WERI-Rb-1 (cell line): Measurements from ENCODE around the gene COL15A1.

Experiments
- DNase-seq: peaks from one replicate; pipeline ENCODE4 v3.0.0-alpha.2; 2020
- H3K27ac ChIP-seq: fragments of 250-450 bp; sonication (Bioruptor Pico); 2 replicates; pipeline ENCODE4 v1.5.1; 2020; ENCODE audit warnings: mild to moderate bottlenecking, moderate library complexity
- H3K27me3 ChIP-seq: fragments of 250-450 bp; sonication (Bioruptor Pico); 2 replicates; pipeline ENCODE4 v1.5.1; 2021; ENCODE audit warnings: mild to moderate bottlenecking, low read depth, moderate library complexity; ENCODE audit not compliant: insufficient read depth, severe bottlenecking
- H3K36me3 ChIP-seq: fragments of 250-450 bp; sonication (Bioruptor Pico); 2 replicates; pipeline ENCODE4 v1.5.1; 2020; ENCODE audit warnings: mild to moderate bottlenecking, moderate library complexity
- H3K4me3 ChIP-seq: 2 replicates; pipeline ENCODE4 v1.5.1; 2011; ENCODE audit warnings: low read depth, mild to moderate bottlenecking, control low read depth, low read length
- H3K9me3 ChIP-seq: fragments of 250-450 bp; sonication (Bioruptor Pico); 2 replicates; pipeline ENCODE4 v1.5.1; 2021; ENCODE audit warnings: mild to moderate bottlenecking, moderate library complexity; ENCODE audit not compliant: severe bottlenecking
- TF ChIP-seq, protein P1 (sequence below): IDR thresholded peaks from 2 replicates; pipeline ENCODE4 v1.5.1; 2011; ENCODE audit warnings: low read depth, mild to moderate bottlenecking, control low read depth, inconsistent platforms, low read length

Gene COL15A1

DNA sequence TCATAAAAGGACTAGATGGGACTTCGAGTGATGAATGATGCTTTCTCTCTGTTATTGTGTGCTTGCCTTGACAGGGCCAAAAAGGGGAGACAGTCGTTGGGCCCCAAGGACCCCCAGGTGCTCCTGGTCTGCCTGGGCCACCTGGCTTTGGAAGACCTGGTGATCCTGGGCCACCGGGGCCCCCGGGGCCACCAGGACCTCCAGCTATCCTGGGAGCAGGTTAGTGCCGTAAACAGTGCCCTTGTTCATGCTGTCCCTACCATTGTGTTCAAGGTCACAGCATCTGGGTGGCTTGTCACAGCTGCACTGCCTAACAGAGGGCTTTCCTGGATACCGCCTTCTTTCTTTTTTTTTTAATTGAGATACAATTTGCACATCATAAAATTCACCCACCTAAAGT, 112.5 kb downstream of the COL15A1 start:
- Histone ChIP-seq H3K27me3 (no peaks in the 10 kb centered on the region), H3K36me3 (no peaks in the 10 kb centered on the region), H3K4me3 (no peak overlapping the region), H3K9me3 (no peaks in the 10 kb centered on the region), H3K27ac (no peak overlapping the region)
- no peak for DNase-seq
- TF ChIP-seq, protein P1, sequence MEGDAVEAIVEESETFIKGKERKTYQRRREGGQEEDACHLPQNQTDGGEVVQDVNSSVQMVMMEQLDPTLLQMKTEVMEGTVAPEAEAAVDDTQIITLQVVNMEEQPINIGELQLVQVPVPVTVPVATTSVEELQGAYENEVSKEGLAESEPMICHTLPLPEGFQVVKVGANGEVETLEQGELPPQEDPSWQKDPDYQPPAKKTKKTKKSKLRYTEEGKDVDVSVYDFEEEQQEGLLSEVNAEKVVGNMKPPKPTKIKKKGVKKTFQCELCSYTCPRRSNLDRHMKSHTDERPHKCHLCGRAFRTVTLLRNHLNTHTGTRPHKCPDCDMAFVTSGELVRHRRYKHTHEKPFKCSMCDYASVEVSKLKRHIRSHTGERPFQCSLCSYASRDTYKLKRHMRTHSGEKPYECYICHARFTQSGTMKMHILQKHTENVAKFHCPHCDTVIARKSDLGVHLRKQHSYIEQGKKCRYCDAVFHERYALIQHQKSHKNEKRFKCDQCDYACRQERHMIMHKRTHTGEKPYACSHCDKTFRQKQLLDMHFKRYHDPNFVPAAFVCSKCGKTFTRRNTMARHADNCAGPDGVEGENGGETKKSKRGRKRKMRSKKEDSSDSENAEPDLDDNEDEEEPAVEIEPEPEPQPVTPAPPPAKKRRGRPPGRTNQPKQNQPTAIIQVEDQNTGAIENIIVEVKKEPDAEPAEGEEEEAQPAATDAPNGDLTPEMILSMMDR, result no peak

DNA sequence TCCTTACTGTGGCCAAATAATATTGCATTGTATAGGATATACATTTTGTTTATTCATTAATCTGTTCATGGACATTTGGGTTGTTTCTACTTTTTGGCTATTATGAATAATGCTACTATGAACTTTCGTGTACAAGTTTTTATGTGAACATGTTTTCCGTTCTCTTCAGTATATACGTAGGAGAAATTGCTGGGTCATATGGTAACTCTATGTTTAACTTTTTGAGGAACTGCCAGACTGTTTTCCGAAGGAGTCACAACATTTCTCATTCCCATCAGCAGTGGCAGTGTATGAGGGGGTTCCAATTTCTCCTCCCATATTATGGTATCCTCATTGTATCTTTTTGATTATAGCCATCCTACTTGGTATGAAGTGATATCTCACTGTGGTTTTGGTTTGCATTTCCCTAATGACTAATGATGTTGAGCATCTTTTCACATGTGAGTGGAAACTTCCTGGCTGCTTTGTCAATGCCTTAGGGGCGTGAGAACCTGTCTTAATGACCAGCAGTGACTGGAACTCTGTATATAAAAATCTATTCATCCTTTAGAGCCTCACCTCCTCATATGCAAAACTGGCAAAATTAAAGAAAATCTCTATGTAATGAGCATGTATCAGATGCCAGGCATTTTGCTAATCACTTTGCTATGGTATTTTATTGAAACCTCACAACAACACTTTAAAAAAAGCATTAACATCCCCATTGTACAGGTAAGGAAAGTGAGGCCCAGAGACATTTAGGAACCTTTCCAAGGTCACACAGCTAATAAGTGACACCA, 113.4 kb downstream of the COL15A1 start:
- H3K27ac ChIP-seq, result no peak overlapping the region
- TF ChIP-seq, protein P1, result no peak
- H3K9me3 ChIP-seq, result no peaks in the 10 kb centered on the region
- H3K36me3 ChIP-seq, result no peaks in the 10 kb centered on the region
- no peaks in the 10 kb centered on the region for H3K27me3 ChIP-seq
- H3K4me3 ChIP-seq, result no peak overlapping the region
- no peak for DNase-seq

DNA sequence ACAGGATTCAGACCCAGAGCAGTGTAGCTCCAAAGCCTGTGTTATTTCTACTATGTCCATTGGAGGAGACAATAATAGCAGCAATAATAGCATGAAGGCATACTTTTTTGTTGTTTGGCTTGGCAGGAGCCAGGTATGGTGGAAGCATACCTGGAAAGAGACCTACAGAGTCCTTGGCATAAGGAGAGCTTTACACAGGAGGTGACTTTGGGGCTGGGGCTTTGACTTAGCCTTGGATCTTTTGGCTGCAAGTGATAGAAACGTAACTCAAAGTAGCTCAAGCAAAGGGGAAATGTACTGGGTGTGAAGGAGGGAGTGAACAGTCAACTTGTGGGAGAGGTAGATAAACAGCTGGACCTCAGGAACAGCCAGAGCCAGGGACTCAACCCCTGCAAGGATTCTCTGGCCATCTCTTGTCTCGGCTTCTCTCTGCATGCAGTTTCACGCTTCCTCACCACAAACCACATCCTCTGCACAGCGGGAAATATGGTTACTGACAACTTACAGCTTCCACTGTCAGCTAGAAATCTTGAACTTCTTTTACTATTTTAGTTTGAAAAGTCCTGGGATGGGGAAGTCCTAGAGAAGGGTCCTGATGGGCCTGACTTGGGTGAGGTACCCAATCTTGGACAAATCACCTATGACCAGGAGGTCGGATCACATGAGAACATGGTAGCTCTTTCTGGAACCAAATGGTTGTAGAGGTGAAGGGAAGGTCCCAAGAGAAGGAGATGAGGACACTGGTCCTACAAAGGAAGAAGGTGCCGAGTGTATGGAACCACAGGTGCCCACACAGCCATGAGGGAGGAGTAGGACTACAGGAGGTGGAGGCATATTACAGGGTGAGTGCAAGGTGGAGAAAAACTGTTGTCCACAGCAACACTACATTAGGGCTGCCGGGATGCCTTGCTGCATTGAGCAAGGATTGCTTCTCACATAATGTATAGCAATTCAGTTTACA, 114.2 kb downstream of the COL15A1 start:
- Histone ChIP-seq H3K27ac (no peak overlapping the region), H3K9me3 (no peaks in the 10 kb centered on the region), H3K4me3 (no peak overlapping the region), H3K27me3 (no peaks in the 10 kb centered on the region), H3K36me3 (no peaks in the 10 kb centered on the region)
- TF ChIP-seq, protein P1, result no peak
- DNase-seq, result no peak

DNA sequence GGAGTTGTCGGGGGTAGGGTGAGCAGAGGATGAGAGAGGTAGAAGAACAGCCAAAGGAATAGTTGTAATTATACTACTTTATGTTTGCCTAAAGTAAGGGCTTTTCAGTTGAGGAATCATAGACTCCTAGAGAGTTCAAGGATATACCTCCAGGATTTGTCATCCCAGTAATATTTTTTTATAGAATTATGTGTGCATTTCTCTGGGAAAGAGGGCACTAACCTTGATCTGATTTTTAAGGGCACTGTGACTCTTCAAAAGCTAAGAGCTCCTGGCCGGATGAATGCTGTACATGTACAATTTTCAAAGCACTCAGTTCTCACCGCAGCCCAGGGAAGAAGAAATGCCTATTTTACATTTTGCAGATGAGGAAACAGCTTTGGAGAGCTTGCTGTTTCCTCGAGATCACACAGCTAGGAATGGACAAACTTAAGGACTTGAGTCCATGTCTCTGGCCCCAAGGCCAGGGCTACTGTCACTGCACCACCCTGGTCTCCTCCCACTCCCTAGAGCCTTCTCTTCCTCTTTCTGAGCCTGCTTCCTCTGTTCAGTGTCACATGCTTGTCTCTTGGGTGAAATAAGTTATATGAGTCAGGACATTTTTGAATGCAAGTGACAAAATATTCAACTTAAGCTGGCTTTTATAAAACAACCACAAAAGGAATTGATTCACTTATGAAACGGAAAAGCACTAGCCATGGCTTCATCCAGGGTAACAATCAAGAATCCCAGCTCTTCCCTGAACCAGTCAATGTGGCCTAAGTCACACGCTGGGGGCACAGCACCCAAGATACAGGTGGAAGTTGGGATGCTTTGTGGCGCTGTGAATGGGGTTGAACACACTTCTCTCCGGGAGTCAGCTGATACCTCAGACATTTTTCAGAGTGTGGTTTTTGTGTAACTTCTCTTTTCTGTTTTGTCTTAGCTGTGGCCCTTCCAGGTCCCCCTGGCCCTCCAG, 115.5 kb downstream of the COL15A1 start:
- Histone ChIP-seq H3K4me3 (no peak overlapping the region), H3K9me3 (no peaks in the 10 kb centered on the region), H3K27ac (no peak overlapping the region), H3K36me3 (no peaks in the 10 kb centered on the region), H3K27me3 (no peaks in the 10 kb centered on the region)
- TF ChIP-seq, protein P1, result no peak
- DNase-seq, result no peak

DNA sequence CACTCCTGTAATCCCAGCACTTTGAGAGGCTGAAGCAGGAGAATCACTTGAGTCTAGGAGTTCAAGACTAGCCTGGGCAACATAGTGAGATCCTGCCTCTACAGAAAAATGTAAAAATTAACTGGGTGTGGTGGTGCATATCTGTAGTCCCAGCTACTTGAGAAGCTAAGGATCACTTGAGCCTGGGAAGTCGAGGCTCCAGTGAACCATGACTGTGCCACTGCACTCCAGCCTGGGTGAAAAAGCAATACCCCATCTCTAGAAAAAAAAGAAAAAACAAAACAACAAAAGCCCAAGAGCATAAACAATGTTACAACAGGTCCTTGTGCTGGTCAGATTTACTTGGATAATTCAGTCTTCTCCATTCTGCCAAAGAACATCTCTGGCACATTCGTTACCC, 116.9 kb downstream of the COL15A1 start:
- TF ChIP-seq, protein P1, result no peak
- Histone ChIP-seq H3K27ac (no peak overlapping the region), H3K27me3 (no peaks in the 10 kb centered on the region), H3K9me3 (no peaks in the 10 kb centered on the region), H3K4me3 (no peak overlapping the region), H3K36me3 (no peaks in the 10 kb centered on the region)
- DNase-seq, result no peak
